ENCODE data around the gene CYP2A6.
"Not testable (repeated sequence)": the region's sequence is repeated elsewhere in the genome, so short reads cannot be mapped to it uniquely, and the experiment has no call there.

CYP2A6 gene

GRCh38 chr19:40850277-40850676 is at the start of gene CYP2A6:
TSS of gene CYP2A6 (minus strand) at chr19:40850447. CDS start at chr19:40850426, 21 bp downstream.
- intact Hi-C loops (cut with DNase I); DNase-seq: not testable (repeated sequence)

DNA sequence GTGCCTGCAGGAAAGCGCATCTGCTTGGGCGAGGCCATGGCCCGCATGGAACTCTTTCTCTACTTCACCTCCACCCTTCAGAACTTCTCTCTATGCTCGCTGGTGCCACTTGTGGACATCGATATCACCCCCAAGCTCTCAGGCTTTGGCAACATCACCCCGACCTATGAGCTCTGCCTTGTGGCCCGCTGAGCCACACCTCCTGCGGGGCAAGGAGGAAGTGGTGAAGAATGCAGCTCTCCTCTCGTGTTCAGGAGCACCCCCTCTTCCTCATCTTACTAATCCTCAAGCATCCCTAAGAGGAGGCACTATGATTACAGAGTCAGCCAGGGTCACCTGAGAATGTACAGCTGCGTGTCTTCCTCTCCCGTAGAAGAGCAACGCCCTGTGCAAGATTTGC is 49.7 kb upstream of the CYP2A6 start:
- intact Hi-C loops (cut with DNase I), result not testable (repeated sequence)
- peak in 1 of 10 donors; percentile 57 for DNase-seq

GRCh38 chr19:40896843-40897789 is 46.9 kb upstream of the CYP2A6 start:
- intact Hi-C loops (cut with DNase I); DNase-seq: not testable (repeated sequence)

GRCh38 chr19:40896418-40896796 is 46.2 kb upstream of the CYP2A6 start:
- no peak for DNase-seq
- intact Hi-C loops (cut with DNase I), result no loop called here

GRCh38 chr19:40893112-40893511 is 42.9 kb upstream of the CYP2A6 start:
- DNase-seq, result no peak
- intact Hi-C loops (cut with DNase I), result no loop called here

DNA sequence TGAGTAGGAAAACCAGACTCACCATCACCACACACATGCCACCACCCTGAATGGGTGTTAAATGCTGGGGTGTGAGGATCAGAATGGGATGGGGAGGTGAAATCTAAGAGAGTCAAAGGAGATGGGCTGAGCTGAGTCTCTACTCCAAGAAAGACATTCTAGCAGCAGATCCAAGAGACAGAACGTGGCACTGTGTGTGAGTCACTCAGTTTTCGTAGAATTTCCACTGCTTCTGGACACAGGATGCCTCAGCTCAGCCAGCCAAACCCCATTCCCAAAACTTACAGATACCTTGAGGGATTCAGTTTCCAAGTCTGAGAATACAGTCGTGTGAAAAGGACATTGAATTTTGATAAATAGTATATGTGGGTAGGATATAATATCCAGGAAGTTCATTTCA is 39.1 kb upstream of the CYP2A6 start:
- intact Hi-C loops (cut with DNase I), result no loop called here
- no peak for DNase-seq

GRCh38 chr19:40888191-40888590 is 37.9 kb upstream of the CYP2A6 start:
- no peak for DNase-seq
- intact Hi-C loops (cut with DNase I), result no loop called here

GRCh38 chr19:40884187-40884931 is 34.1 kb upstream of the CYP2A6 start:
- intact Hi-C loops (cut with DNase I); DNase-seq: not testable (repeated sequence)

DNA sequence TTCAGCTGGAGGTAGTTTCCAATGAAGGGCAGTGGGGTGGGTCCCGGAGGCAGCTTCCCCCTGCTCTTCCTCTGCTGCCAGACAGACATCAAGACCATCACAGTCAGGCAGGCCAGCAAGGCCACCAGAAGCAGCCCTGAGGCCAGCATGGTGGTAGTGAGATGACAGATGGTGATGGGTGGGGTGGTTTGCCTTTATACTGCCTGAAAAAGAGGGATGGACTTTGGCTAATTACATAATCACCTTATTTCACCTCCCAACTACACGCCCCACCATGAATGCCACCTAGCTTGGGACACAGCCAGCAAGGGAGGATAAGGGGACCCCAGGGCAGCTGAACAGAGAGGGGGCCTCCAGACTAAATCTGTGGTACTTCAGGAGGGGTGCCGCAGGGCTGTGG is 31.8 kb upstream of the CYP2A6 start, which contains the start of gene CYP2A7:
TSS of gene CYP2A7 (minus strand) at position 170 of the 400 bp plus-strand sequence. CDS start at position 149, 21 bp downstream.
- intact Hi-C loops (cut with DNase I); DNase-seq: not testable (repeated sequence)

DNA sequence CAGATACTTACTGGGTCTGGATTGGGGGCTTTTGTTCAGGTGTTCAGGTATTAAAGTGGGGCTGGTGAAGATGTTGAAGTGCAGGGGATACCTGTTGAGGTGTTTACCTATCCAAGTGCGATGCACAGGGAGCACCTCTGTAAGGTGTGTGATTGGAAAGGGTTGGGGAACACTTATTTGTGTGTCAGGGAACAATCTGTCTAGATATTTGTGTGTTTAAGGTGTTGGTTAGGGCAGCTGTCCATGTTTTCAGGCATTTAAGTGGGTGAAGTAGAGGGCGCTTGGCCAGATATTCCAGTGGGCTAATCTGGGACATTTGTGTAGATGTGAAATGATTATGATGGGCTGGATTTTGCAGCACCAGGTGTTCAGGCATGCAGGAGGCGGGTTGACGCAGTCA is 29.1 kb upstream of the CYP2A6 start:
- DNase-seq; intact Hi-C loops (cut with DNase I): not testable (repeated sequence)

DNA sequence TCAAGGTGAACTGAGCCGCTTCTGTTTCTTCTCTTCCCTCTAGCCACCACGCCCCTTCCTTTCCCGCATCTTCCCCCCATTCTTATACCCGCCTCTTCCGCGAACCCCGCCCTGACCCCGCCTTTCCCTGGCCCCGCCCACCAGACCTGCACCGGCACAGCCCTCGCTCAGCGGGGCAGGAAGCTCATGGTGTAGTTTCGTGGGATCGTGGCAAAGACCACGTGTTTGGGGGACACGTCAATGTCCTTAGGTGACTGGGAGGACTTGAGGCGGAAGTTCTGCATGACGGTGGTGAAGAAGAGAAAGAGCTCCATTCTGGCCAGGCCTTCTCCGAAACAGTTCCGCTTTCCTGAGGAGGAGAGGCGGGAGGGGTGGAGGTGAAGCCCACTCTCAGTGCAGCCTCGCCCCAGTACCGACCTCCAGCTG is 25.3 kb upstream of the CYP2A6 start:
- peak in 2 of 10 donors; percentile 30 to 86 for DNase-seq
- intact Hi-C loops (cut with DNase I), result not testable (repeated sequence)

DNA sequence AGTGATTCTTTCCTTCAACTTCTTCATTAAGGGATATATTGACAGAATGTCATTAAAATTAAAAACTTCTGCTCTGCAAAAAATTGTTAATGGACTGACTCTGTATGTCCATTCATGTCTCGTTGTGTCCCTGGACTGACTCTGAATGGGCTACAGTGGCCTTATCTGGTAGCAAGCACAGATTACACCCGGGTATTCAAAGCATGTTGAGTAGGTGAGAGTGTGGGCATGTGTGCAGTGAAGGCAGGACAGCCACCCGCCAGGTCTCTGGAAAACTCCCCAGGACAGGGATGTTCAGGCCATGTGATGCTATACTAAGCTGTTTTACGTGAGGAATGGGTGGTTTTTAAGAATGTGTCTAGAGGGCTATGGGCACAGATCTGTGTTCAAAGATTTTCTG is 24.6 kb upstream of the CYP2A6 start:
- intact Hi-C loops (cut with DNase I); DNase-seq: not testable (repeated sequence)

DNA sequence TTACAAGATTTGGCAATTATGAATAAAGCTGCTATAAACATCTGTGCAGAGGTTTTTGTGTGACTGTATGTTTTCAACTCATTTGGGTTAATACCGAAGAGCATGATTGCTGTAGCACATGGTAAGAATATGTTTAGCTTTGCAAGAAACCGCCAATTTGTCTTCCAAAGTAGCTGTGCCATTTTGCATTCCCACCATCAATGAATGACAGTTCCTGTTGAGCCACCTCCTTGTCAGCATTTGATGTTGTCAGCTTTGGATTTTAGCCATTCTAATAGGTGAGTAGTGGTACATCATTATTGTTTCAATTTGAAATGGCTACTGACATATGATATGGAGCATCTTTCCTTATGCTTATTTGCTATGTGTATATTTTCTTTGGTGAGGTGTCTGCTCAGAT is 23.6 kb upstream of the CYP2A6 start:
- DNase-seq; intact Hi-C loops (cut with DNase I): not testable (repeated sequence)

GRCh38 chr19:40872209-40872608 is 22.0 kb upstream of the CYP2A6 start:
- no peak for DNase-seq
- intact Hi-C loops (cut with DNase I), result no loop called here

GRCh38 chr19:40867701-40868100 is 17.5 kb upstream of the CYP2A6 start:
- no peak for DNase-seq
- intact Hi-C loops (cut with DNase I), result no loop called here

DNA sequence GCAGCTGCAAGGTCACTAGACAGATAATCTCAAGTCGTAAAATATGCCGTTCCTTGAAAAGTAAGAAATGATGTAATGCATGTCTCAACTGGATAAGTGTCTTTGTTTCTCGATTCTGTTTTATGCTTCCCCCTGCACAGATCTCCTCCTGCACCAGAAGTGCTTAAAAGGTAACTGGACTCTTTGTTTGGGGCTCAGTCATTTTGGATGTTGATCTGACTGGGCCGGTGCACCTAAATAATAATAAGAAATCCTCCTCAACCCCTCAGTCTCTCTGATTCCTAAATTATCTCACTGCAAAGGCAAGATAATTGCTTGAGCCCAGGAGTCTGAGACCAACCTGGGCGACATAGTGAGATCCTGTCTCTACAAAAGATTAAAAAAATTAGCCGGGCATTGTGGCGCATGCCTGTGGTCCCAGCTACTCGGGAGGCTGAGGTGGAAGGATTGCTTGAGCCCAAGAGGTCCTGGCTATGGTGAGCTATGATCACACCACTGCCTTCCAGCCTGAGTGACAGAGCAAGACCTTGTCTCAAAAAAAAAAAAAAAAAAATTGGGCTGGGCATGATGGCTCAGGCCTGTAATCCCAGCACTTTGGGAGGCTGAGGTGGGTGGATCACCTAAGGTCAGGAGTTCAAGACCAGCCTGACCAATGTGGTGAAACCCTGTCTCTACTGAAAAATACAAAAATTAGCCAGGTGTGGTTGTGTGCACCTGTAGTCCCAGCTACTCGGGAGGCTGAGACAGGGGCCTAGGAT is 14.7 kb upstream of the CYP2A6 start:
- intact Hi-C loops (cut with DNase I); DNase-seq: not testable (repeated sequence)

DNA sequence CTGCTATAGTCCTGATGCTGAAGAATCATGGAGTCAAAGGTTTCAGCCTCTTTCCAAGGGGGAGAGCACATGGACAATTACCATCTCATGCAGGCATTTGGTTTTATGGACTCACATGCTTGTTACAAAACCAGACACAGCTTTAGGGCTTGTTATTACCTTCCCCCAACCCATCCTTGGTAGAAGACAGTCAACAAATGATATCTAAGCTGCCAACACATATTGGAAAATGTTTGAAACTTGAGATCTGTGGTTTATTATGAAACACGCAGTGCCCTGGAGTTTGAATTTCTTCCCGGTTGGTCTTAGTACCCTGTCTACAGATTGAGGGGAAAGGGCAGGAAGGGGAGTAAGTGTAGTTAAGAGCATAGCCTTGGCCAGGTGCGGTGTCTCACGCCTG is 12.5 kb upstream of the CYP2A6 start:
- intact Hi-C loops (cut with DNase I), result no loop called here
- no peak for DNase-seq

DNA sequence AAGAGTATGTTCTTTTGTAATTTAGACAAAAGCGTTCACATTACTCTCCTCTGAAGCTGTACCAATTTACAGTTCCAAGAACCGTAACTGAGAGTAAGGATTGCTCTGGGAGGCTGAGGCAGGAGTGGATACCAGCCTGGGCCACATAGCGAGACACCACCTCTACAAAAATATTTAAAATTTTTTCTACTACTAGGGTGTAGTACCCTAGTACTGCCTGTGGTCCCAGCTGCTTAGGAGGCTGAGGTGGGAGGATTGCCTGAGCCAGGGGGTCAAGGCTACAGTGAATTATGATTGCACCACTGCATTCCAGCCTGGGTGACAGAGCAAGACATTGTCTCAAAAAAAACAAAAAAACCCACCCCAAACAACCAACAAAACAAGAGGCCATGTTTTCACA is 12.1 kb upstream of the CYP2A6 start:
- intact Hi-C loops (cut with DNase I), result no loop called here
- no peak for DNase-seq

DNA sequence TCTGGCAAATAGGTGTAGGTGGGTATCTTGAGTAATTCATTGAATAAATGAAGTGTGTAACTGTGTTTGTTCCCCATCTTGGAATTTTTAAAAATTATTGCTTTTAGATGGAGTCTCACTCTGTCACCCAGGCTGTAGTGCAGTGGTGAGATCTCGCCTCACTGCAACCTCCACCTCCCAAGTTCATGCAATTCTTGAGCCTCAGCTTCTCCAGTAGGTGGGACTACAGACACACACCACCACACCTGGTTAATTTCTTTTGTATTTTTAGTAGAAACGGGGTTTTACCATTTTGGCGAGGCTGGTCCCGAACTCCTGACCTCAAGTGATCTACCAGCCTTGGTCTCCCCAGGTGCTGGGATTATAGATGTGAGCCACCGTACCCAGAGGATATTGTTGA is 7.9 kb upstream of the CYP2A6 start:
- DNase-seq, result no peak
- intact Hi-C loops (cut with DNase I), result no loop called here

GRCh38 chr19:40852467-40853152 is 2.4 kb upstream of the CYP2A6 start:
- intact Hi-C loops (cut with DNase I); DNase-seq: not testable (repeated sequence)

All from posterior cingulate gyrus (tissue), 11 donors.